GM18505 (cell line): Measurements from ENCODE around the gene BBS9.

Experiments used
- ATAC-seq: cut with Tn5 transposase; IDR thresholded peaks from one replicate; pipeline ENCODE4 v1.9.1; 2021; ENCODE audit not compliant: unreplicated experiment
- POLR2A ChIP-seq: IDR thresholded peaks from 4 replicates; pipeline ENCODE4 v1.6.1; 2011; ENCODE audit warnings: borderline replicate concordance; ENCODE audit not compliant: insufficient read depth, insufficient read length; ENCODE audit errors: extremely low read depth

BBS9 gene

DNA sequence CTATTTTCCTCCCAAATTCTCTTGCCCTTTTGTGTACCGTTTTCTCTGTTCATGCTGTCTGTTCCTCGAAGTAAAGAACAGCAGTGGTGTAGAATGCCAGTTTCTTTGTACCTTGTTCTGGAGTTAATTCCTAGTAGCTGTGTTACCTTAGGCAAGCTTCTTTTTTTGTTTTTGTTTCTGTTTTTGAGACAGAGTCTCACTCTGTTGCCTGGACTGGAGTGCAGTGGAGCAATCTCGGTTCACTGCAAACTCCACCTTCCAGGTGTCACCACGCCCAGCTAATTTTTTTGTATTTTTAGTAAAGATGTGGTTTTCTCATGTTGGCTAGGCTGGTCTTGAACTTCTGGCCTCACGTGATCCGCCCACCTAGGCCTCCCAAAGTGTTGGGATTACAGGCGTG lies 221.2 kb downstream of the BBS9 start:
- ATAC-seq: no peak
- no peak for TF ChIP-seq POLR2A

GRCh38 chr7:33351709-33352108 lies 222.3 kb downstream of the BBS9 start:
- ATAC-seq: no peak
- no peak for TF ChIP-seq POLR2A

GRCh38 chr7:33354201-33354600 lies 224.8 kb downstream of the BBS9 start:
- no peak for ATAC-seq
- no peak for TF ChIP-seq POLR2A

DNA sequence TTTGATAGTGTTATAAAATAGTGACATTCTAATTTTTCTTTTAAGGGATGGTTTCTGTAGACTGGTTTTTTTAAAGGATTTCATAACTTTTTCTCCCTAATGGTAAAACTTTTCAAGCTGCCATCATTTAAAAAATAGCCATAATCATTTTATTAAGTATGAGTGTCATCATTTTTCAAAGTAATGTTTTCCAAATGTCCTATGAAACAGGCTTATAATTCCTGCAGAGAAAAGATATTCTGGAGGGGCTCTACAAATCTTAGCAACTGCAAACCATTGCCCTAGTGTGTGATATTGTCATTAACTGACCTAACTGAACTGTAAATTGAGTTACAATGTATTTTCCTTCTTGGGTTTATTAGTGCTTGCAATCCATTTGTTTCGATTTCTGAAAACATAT lies 226.0 kb downstream of the BBS9 start:
- TF ChIP-seq POLR2A: no peak
- no peak for ATAC-seq

DNA sequence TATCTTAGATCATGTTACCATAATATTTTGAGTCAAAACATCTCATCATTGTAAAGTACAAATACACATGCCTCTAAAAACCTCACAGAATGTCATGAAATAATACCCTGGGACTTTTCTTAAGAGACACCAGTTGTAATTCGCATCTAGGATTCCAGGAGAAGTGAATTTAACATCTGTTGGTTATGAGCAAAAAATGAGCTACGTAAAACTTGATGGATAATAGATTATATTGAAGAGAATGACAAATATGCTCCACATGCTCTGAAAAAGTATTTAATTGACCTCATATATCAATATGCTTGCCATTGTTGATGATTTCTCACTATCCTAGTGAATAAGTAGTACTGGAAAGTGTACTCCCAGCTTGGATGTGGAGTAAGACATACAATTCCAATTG lies 227.0 kb downstream of the BBS9 start:
- no peak for ATAC-seq
- TF ChIP-seq POLR2A: no peak

- TF ChIP-seq POLR2A: no peak
- ATAC-seq: no peak
Measured at GRCh38 chr7:33357846-33358245, 228.5 kb downstream of the BBS9 start.

GRCh38 chr7:33369888-33370287 lies 240.5 kb downstream of the BBS9 start:
- no peak for TF ChIP-seq POLR2A
- no peak for ATAC-seq

DNA sequence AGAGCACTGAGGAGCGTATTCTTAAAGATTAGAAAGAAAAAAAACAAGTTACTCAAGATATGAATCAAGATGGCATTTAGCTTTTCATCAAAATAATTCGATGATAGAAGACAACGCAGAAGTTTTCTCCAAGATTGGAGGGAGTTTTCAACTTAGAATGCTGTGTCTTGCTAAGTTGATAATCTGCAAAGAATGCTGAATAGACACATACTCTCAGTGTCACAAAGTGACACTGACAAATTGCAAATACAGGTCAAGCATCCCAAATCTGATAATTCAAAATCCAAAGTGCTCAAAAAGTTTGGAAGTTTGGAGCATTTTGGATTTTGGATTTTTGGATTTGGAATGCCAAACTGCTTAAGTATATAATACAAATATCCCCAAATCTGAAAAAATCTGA lies 243.8 kb downstream of the BBS9 start:
- no peak for TF ChIP-seq POLR2A
- no peak for ATAC-seq

GRCh38 chr7:33379891-33380525 lies 250.6 kb downstream of the BBS9 start:
- ATAC-seq: no peak
- TF ChIP-seq POLR2A: no peak

GRCh38 chr7:33388332-33388731 lies 259.0 kb downstream of the BBS9 start:
- TF ChIP-seq POLR2A: no peak
- ATAC-seq: no peak

DNA sequence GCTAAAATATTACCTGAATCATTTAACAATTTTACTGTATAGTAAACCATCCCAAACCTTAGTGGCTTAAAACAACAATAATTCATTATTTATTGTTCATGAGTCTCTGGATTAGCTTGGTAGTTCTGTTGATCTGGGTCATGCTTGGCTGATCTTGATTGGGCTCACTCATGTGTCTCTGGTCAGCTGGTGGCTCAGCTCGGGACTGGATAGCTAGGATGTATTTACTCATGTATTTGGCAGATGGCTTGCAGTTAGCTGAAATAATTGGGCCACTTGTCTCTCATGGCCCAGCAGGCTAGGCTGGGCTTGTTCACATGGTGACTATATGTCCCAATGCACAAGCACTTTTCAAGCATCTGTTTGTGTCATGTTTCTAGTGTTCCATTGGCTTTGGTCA lies 262.8 kb downstream of the BBS9 start:
- ATAC-seq: no peak
- TF ChIP-seq POLR2A: no peak

DNA sequence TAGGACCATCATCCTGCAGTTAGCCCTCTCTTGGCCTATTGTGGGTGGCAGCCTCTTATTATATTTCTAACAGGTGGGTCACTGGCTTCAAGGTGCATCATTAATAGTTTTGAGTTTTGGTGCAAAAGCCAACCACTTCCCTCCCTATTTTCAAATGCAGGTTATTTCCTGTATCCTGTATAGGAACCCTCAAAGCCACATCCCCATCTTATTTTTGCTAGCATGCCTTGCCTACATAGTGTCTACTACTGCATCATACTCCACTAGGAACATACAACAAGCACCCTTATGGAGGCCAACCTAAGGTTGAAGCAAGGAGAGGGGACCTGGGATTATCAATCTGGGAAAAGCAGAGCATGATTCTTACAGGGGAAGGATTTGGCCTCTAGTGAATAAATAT lies 264.4 kb downstream of the BBS9 start:
- ATAC-seq: no peak
- no peak for TF ChIP-seq POLR2A

- TF ChIP-seq POLR2A: no peak
- ATAC-seq: no peak
Measured at GRCh38 chr7:33395340-33395739, 266.0 kb downstream of the BBS9 start.

DNA sequence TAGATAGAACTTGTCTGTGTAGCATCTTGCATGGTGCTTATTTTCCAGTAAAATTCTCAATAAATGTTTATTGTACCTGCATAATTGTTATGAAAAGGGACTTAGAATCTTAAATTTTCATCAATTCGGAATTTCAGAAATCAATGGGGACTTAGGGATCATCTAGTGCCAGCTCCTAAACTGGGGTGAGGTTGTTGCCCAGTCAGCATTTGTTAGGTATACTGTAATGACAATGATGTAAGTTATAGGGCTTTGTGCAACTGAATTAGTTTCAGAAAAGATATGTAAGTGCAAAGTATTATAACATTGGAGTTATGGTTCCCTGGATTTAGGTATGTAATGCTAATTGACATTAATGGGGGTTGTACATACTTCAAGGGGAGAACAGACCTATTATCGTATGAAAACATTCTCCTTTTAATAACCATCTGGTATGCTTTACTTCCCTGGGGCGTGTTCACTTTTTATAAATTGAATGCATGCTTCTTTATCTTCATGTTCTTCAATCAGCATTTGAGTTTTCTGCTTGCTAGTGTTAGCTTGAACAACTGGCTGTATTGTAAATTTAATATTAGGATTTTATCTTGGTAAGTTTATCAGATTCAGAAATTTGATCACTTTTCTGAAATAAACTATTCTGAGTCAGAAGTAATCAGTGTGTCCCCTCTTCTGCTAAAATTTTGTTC lies 270.3 kb downstream of the BBS9 start:
- no peak for TF ChIP-seq POLR2A

More for the DNA sequence above, 270.3 kb downstream of the BBS9 start:
- no peak for ATAC-seq
